HG03159 (cell line): ENCODE data around the gene UGP2.
A peak's percentile ranks its signal among the peaks of the same experiment; 100 is the strongest.
"Not testable (repeated sequence)": the region's sequence is repeated elsewhere in the genome, so short reads cannot be mapped to it uniquely, and the experiment has no call there.

Experiments used
- ATAC-seq: cut with Tn5 transposase; IDR thresholded peaks from one replicate; pipeline ENCODE4 v1.9.1; 2021; ENCODE audit warnings: mild to moderate bottlenecking, moderate library complexity; ENCODE audit not compliant: unreplicated experiment

UGP2 gene

GRCh38 chr2:63841254-63842022 is at the start of gene UGP2:
Gene UGP2, plus strand, starts transcription at chr2:63841896. Its CDS starts 290 bp downstream, at chr2:63842186.
- ATAC-seq = peak; percentile 65

- ATAC-seq = no peak
These were observed 49.2 kb upstream of the UGP2 start for GRCh38 chr2:63792530-63792929.

- no peak for ATAC-seq
These were observed 45.3 kb upstream of the UGP2 start for GRCh38 chr2:63796366-63796765.

GRCh38 chr2:63796796-63797195 is 44.9 kb upstream of the UGP2 start:
- no peak for ATAC-seq

GRCh38 chr2:63801455-63801854 is 40.2 kb upstream of the UGP2 start:
- no peak for ATAC-seq

GRCh38 chr2:63805412-63805811 is 36.3 kb upstream of the UGP2 start:
- no peak for ATAC-seq

- ATAC-seq = not testable (repeated sequence)
These were observed 33.7 kb upstream of the UGP2 start for GRCh38 chr2:63808036-63808435.

GRCh38 chr2:63808911-63809310 is 32.8 kb upstream of the UGP2 start:
- not testable (repeated sequence) for ATAC-seq

GRCh38 chr2:63811063-63811462 is 30.6 kb upstream of the UGP2 start:
- ATAC-seq = no peak

- not testable (repeated sequence) for ATAC-seq
These were observed 29.8 kb upstream of the UGP2 start for GRCh38 chr2:63811870-63812269.

- no peak for ATAC-seq
These were observed 27.6 kb upstream of the UGP2 start for GRCh38 chr2:63814114-63814513.

- no peak for ATAC-seq
These were observed 24.3 kb upstream of the UGP2 start for GRCh38 chr2:63817382-63817781.

GRCh38 chr2:63818271-63818670 is 23.4 kb upstream of the UGP2 start:
- no peak for ATAC-seq

- ATAC-seq = no peak
These were observed 22.4 kb upstream of the UGP2 start for GRCh38 chr2:63819256-63819655.

GRCh38 chr2:63819765-63820717 is 21.7 kb upstream of the UGP2 start:
- ATAC-seq = no peak

GRCh38 chr2:63820969-63821368 is 20.7 kb upstream of the UGP2 start:
- no peak for ATAC-seq

GRCh38 chr2:63821396-63821795 is 20.3 kb upstream of the UGP2 start:
- ATAC-seq = no peak

GRCh38 chr2:63822478-63822877 is 19.2 kb upstream of the UGP2 start:
- ATAC-seq = no peak

GRCh38 chr2:63827749-63828148 is 13.9 kb upstream of the UGP2 start:
- no peak for ATAC-seq

- no peak for ATAC-seq
These were observed 10.5 kb upstream of the UGP2 start for GRCh38 chr2:63831176-63831575.

- no peak for ATAC-seq
These were observed 7.3 kb upstream of the UGP2 start for GRCh38 chr2:63834401-63834800.
